Measurements from ENCODE around the gene EHBP1L1.

DNA sequence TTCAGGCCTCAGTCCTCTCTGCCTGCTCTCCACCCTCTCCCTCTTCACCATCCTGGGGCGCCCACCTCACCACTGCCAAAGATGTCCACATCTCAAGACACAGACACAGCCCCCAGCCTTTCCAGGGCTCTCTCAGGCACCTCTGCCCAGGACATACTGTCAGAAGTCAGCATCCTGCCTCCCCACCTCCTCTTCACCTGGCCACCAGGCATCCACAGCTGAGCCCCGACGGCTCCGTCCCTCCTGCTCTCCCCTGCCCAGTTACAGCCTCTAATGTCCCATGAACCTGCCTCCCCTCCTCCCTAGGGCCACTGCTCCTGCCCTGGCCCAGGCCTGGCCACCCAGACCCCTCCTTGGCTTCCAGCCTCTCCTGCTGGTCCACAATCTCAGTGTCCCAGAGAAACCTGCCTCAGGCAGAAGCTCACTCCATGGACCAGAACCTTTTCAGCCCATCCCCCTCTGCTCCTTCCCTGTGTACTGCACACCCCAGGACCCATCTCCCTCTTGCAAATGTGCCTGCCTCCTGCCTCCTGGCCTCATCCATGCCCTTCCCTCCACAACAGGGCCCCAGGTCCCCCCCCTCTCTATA lies 20.9 kb upstream of the EHBP1L1 start:
- no peak for TF ChIP-seq EZH2 (IDR thresholded peaks at IDR 0.05; ENCODE audit: insufficient read depth, low read length)
- TF ChIP-seq, protein P1, sequence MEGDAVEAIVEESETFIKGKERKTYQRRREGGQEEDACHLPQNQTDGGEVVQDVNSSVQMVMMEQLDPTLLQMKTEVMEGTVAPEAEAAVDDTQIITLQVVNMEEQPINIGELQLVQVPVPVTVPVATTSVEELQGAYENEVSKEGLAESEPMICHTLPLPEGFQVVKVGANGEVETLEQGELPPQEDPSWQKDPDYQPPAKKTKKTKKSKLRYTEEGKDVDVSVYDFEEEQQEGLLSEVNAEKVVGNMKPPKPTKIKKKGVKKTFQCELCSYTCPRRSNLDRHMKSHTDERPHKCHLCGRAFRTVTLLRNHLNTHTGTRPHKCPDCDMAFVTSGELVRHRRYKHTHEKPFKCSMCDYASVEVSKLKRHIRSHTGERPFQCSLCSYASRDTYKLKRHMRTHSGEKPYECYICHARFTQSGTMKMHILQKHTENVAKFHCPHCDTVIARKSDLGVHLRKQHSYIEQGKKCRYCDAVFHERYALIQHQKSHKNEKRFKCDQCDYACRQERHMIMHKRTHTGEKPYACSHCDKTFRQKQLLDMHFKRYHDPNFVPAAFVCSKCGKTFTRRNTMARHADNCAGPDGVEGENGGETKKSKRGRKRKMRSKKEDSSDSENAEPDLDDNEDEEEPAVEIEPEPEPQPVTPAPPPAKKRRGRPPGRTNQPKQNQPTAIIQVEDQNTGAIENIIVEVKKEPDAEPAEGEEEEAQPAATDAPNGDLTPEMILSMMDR (IDR thresholded peaks at IDR 0.05; ENCODE audit: insufficient read depth, low read depth, low read length) = no peak
